COLO668 (cell line): Measurements from ENCODE around the gene MAN2C1.
A peak's percentile ranks its signal among the peaks of the same experiment; 100 is the strongest.
"Not testable (repeated sequence)": the region's sequence is repeated elsewhere in the genome, so short reads cannot be mapped to it uniquely, and the experiment has no call there.

Experiments
- DNase-seq: peaks from one replicate; lab custom pipeline; 2025; ENCODE audit not compliant: unreplicated experiment; lab: John Stamatoyannopoulos, UW

The MAN2C1 gene

DNA sequence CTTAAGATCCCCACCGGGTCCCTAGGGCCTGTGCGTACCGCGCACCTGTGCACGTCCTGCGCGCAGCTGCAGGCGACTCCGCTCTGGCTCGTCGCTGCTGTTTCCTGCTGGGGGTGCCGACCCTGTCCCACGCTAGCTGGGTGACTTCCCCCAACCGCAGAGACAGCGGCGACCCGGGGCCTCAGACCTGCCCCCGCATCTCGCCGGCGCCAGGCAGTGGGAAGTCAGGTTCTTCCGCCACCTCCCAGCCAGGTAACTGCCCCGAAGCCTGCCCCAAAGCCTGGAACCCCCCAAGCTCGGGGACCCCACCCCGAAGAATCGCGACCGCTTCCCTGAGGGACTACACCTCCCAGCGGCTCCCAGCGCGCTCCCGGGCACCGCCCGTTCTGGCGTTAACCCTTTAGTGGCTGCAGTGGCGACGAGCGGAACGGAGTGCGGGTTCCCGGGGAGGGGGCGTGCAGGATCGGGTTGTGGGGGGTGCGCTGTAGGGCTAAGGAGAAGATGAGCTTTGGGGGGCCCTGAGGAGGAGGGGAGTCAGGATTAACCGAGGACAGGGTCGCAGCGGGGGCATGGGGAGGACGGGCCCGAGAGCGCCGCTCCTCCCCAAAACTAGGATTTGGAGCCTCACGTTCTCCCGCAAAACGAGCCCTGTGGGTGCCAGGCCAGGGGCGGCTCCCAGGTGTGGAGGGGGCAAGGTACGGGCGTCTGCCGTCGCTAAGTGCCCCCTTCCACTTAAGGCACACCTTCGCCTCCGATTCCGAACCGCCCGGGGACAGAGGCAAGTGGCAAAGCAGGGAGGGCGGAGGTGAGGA lies 21.0 kb downstream of the MAN2C1 start:
- peak; percentile 52 for DNase-seq

DNA sequence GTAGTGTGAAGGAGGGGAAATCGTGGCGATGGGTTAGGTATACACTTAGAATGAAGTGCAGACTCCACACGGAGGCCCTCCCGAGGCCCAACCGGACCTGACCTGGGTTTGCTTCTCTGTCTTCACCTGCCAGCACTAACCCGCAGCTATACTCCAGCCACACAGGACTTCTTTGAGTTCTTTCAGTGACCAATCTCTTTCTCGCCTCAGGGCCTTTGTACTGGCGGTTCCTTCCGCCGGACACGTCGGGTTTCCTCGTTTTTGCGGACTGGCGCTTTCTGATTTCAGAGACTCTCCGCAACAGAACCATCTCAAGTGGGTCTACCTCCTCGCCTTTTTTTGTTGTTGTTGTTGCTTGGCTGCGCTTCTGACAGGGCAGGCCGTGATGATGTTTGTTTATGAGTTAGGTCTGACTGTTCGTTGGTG lies 21.6 kb downstream of the MAN2C1 start, which contains the start of gene NEIL1:
TSS of gene NEIL1 (plus strand) at position 244 of the 426 bp plus-strand sequence. CDS start 1,867 bp downstream, outside the sequence.
- DNase-seq, result no peak

DNA sequence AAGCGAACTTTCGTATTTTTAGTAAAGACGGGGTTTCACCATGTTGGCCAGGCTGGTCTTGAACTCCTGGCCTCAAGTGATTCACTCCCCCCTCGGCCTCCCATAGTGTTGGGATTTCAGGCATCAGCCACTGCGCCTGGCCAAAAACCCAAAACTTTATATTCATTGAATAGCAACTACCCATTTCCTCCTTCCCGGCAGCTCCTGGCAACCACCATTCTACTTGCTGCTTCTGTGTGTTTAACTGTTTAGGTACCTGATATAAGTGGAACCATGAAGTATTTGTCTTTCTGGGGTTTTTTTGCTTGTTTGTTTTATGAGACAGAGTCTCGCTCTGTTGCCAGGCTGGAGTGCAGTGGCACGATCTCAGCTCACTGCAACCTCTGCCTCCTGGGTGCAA lies 24.5 kb downstream of the MAN2C1 start:
- not testable (repeated sequence) for DNase-seq

DNA sequence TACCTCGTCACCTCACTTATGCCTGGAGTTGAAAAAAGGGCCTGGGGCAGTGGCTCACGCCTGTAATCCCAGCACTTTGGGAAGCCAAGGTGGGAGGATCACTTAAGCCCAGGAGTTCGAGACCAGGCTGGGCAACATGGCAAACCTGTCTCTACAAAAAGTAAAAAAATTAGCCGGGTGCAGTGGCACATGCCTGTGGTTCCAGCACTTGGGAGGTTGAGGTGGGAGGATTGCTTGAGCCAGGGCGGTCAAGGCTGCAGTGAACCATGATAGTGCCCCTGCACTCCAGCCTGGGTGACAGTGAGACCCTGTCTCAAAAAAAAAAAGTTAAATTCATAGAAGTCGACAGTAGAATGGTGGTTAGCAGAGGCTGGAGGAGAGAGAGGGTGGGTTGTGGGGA lies 26.2 kb downstream of the MAN2C1 start:
- DNase-seq, result no peak

DNA sequence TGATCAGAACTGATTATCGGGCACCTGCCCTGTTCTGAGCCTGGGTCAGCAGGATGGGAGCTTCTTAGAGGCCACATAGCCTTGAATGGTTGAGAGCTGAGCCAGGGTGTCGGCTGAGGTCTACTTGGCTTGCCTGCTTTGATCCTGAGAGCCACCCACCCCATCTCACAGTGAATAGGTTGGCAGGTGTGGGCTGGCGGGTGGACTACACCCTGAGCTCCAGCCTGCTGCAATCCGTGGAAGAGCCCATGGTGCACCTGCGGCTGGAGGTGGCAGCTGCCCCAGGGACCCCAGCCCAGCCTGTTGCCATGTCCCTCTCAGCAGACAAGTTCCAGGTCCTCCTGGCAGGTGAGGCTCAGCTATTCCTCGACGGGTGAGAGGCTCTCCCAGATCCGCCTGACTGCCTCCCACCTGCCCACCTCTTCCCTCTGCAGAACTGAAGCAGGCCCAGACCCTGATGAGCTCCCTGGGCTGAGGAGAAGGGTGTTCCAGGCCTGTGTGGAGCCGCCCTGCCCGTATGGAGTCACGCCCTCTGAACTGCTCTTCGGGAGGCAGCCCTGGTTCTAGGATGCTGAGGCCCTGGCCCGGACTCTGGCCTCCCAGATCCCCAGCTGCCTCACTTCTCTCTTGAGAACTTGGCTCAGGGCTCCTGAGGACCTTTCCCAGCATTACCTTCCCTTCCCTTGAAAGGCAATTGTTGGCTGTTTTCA lies 28.7 kb downstream of the MAN2C1 start:
- no peak for DNase-seq

DNA sequence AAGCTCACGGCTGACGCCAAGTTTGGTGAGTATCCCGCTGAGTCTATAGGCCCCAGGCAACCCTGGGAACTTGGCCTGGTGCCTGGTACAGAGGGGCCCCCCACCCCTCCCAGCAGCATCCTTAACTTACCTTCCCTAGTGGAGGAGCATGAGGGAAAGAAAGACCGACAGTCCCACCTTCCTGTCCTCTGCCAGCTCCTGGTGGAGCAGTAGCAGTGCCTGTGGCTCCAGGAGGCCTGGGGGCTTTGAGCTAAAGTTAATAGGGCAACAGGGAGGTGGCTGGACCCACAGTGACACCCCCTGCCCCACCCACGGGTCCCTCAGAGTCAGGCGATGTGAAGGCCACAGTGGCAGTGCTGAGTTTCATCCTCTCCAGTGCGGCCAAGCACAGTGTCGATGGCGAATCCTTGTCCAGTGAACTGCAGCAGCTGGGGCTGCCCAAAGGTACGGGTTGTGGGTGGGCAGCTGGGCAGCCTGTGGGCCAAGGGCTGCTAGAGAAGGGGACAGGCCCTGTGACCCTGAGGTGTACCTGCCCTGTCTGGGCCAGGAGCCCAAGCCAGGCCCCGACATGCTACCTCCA lies 29.7 kb downstream of the MAN2C1 start:
- DNase-seq, result no peak

DNA sequence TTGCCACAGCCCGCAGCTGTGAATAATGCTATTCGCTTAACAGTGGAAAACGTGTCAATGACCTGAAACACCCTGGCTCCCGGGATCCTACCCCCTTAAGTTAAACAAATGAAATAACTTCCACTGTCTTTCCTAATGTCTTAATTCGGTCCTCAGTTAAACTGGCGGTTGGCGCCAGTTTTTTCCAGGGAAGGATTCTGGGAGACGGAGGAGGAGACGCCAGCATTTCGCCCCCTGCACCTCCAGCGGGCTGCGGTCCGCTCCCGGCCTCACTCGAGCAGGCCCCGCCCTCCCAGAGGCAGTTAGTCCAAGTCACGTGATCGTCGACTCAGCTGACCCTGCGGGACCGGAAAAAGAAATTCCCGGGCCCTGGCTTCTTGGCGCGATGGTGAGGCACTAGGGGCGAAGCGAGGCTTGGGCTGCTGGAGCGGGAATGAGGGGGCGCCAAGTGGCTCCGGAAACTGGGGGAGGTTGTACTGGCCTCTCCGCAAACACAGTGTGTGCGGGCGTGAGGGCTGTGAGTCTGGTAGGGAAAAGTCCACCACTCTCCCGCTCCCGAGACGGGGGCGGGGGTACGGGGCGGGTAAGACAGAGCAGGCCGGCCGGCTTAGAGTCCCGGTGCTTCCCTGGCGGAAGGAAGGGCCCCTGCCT lies 32.6 kb downstream of the MAN2C1 start, which contains the start of gene COMMD4:
TSS of gene COMMD4 (plus strand) at position 359 of the 651 bp plus-strand sequence. CDS start at position 386, 27 bp downstream.
- peak; percentile 95 for DNase-seq

DNA sequence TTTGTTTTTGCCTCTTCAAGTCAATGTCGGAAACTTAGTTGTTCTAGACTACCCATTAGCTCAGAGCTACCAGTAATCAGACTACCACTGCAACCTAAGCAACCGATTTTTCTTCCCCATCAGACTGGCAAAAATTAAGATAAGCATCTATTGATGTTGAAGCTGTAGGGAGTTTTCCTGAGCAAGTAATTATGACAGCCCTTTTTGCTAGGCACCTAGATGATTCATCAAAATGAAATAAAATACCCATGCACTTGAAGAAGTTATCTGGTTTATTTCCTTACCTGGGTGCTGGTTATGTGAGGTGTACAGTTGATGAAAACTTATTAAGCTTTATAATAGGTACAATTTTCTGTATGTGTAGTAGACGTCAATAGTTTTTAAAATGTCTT lies 33.1 kb downstream of the MAN2C1 start:
- no peak for DNase-seq

DNA sequence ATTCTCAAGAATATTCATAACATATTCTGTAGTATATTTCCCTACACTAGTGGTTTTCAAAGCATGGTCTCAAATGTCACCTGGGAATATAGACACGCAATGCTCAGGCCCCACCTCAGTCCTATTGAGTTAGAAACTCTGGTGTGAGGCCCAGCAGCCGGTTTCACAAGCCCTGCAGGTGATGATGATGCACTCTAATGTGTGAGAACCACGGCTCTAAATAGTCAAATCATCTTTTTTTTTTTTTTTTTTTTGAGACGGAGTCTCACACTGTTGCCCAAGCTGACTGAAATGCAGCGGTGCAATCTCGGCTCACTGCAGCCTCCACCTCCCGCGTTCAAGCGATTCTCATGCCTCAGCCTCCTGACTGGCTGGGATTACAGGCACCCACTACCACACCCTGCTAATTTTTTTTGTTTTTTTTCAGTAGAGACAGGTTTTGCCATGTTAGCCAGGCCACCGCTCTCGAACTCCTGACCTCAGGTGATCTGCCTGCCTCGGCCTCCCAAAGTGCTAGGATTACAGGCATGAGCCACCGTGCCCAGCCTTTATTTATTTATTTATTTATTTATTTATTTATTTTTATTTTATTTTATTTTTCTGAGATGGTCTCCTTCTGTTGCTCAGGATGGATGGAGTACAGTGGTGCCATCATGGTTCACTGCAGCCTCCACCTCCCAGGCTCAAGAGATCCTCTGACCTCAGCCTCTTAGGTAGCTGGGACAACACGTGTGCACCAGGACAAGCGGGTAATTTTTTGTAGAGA lies 34.6 kb downstream of the MAN2C1 start:
- not testable (repeated sequence) for DNase-seq

DNA sequence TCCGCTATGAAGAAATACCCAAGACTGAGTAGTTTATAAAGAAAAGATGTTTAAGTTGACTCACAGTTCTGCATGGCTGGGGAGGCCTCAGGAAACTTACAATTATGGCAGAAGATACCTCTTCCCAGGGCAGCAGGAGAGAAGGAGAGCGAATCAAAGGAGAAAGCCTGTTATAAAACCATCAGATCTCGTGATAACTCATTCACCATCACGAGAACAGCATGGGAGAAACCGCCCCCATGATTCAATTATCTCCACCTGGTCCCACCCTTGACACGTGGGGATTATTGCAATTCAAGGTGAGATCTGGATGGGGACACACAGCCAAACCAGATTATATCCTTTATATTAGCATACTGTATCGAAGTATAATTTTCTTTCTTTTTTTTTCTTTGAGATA lies 36.3 kb downstream of the MAN2C1 start:
- not testable (repeated sequence) for DNase-seq

DNA sequence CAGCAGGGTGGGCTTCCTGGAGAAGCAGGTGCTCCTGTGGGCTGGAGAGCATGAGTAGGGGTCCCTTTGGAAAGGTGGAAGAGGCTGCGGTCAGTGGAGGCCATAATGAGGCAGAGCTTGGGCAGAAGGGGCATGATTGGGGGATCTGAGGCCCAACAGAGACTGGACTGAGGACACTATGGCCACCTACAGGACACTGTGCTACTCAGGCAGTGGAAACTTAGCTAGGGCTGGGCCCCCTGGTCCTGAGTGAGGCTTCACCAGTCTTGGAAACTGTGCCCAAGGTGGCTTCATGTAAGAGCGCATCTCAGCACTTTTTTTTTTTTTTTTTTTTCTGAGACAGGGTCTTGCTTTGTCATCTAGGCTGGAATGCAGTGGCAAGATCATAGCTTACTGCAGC lies 38.8 kb downstream of the MAN2C1 start:
- DNase-seq, result no peak

DNA sequence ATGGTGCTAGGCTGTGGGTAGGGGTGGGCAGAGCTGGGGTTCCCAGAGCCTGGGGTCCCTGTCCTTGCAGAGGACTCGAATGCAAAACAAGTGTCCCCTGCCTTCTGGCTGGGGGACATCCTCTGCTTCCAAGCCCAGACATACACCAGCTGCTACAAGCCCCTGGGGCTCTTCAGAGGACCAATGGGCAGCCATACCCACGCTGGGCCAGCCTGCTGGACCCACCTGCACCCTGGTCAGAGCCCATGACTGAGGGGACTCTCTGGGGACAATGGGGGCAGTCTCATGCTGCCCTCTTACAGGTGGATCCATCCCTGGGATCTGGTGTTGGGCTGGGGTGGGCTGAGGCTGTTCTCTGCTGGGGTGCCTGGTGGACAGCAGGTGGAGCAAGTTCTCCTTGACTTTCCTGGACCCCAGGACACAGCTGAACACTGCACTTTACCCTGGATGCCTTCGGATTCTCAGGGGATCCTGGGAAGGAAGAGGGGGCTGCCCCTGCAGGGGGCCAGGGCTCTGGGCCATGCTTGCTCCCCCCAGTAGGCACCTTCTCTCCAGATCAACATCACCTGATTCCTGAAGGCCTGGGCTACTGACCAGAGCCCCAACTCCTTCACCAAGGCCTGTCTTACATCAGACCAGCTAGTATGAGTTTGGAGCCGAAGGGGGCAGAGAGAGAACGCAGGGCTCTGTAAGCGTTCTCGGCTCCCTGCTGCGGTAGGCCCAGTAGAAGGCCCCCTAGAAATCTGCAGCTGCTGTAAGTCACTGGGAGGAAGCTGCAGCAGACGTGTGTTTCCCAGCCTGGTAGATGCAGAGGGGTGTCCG lies 39.7 kb downstream of the MAN2C1 start:
- DNase-seq, result no peak

DNA sequence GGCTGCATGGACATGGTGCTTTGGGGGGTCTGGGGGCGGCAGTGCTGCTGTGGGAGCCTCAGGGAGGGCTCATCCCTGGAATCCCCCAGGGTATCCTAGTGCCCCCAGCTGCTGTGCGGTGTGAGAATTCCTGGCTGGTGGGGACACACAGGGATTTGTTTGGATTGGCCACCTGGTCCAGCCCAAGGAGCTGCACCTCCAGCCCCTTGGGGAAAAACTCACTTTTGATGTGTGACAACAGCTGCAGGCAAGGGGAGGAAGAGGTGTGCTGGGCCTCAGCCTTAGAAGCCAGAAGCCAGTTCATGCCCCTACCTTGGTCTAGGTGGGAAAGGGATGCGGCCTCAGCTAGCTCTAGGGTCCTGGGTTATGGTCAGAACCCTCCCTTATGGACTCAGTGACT lies 40.9 kb downstream of the MAN2C1 start:
- no peak for DNase-seq

DNA sequence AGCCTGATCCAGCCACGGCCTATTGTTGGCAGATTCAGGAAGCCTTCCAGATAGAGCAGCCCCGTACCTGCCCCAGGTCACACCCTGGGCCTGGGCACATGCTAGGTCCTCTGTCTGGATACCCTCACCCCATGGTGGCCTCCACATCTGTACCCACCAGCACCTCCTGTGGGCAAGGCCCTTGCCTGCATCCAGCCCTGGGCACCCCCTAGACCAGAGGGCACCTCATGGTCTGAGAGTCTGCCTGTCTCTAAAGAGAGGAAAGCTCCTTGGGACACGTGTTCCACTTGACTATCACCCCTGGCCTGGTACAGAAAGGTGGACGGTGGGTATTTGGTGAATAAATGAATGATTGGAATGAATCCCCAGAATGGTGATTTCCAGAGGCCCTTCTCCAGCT lies 41.4 kb downstream of the MAN2C1 start:
- DNase-seq, result no peak

DNA sequence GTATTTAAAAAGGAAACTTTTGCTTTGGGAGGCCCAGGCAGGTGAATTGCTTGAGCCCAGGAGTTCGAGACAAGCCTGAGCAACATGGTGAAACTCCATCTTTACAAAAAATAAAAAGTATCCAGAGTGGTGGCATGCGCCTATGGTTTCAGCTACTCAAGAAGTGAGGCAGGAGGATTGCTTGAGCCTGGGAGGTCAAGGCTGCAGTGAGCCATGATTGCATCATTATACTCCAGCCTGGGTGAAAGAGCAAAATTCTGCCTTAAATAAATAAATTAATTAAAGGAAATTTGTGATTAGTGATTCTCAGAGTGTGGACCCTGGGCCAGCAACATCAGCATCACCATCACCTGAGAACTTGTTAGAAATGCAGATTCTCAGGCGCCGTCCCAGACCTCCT lies 42.5 kb downstream of the MAN2C1 start:
- DNase-seq, result no peak

DNA sequence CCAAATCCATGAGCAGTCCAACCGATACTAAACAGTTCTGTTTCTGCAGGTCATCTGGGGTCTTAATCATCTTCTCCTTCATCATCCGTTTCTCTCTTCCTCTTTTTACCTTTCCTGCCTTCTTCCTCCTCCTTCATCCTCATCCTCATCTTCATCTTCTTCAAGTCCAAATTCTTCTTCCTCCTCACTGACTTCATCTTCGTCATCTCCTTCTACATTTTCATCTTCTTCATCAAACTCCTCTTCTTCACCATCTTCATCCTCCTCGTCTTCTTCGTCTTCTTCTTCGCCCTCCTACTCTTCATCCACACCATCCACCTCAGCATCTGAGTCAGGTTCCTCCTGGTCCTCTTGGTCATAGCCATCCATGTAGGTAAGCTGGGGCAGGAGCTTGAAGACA lies 46.7 kb downstream of the MAN2C1 start:
- no peak for DNase-seq

DNA sequence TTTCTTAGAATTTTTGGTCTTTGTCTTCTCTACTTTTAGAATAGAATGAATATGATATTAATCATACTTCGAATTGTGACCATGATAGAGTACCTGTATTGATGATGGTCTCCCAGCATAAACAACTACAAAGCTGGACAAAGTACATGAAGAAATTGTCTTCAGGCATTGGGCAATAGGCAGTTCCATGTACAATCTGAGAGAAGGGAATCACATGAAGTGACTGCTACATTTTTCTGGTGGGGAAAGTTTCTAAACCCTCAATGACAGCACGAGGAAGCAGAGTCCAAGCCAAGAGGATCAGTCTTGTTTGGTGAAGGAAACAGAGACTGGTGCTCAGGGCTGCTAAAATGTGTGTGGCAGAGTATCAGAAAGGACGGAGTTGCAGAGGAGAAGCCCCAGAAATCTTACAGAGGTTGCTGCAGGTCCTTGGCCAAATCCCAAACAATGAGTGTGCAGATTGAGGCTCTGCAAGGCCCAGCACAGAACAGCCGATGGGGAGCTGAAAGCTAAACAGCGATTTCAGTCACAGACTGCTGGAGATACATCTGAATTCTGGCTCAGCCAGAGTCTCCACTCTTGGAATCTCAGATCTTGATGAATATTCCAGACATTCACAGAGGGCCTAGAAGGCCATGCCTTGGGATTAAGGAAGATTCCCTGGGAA lies 49.0 kb downstream of the MAN2C1 start:
- not testable (repeated sequence) for DNase-seq

DNA sequence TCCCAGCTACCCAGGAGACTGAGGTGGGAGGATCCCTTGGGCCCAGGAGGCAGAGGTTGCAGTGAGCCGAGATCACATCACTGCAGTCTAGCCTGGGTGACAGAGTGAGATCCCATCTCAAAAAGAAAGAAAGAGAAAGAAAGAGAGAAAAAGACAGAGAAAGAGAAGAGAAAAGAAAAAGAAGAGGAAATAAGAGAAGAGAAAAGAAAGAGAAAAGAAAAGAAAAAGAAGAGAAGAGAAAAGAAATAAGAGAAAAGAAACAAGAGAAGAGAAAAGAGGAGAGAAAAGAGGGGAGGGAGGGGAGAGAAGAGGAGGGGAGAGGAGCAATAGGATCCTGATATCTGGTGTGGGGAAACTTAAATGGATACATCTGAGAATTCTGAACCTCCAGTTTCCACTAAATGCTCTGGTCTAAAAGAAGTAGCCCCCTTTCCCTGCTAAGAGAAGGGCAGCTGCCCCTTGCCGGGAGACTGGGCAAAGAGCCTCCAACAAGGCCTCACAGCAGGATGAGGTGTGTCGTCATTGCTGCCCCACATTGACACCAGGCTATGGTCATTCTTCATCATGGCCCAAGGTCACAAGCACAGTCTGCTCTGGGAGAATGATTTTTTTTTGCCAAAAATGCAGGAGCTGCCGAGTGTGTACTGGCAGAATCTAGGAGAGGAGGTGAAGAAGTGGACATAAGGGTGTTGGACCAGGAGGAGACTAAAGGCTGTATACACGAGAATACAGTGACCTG lies 53.7 kb downstream of the MAN2C1 start:
- no peak for DNase-seq
